Omental fat pad (tissue), 4 donors: ENCODE results near the gene TEX2. TPM values are rescaled to one million over a fixed set of nuclear protein-coding genes. Genes with fewer than 3 reads are reported as not detected.

Source experiments
- ATAC-seq: fragments of 150-250 bp; one replicate; pipeline ENCODE4 v1.9.1; 2016; ENCODE audit warnings: mild to moderate bottlenecking, moderate library complexity; ENCODE audit not compliant: low FRiP score
- DNase-seq: peaks from one replicate; pipeline ENCODE4 v3.0.0-alpha.2; 2019; ENCODE audit warnings: low spot score
- total RNA-seq, 4 donors: library from RNA; depleted of rRNA; stranded (reverse); fragments of >200 nt; gene quantifications; one replicate each; pipeline ENCODE4 v1.1.0, GENCODE V29; 2016
- TF ChIP-seq, protein P1 (sequence below), 3 donors: fragments of 450-650 bp; IDR thresholded peaks; one replicate each; pipeline ENCODE4 v1.5.1; 2016 to 2017; ENCODE audit warnings: antibody characterized with exemption in 3 of 3, mild to moderate bottlenecking in 3 of 3, moderate library complexity in 2 of 3

TEX2 gene
- total RNA-seq, 4 donors from 2014 or later, result 34.8 to 113 (median 85.2) TPM

GRCh38 chr17:64115822-64116534 is 147.1 kb downstream of the TEX2 start:
- peak; percentile 65 for ATAC-seq

DNA sequence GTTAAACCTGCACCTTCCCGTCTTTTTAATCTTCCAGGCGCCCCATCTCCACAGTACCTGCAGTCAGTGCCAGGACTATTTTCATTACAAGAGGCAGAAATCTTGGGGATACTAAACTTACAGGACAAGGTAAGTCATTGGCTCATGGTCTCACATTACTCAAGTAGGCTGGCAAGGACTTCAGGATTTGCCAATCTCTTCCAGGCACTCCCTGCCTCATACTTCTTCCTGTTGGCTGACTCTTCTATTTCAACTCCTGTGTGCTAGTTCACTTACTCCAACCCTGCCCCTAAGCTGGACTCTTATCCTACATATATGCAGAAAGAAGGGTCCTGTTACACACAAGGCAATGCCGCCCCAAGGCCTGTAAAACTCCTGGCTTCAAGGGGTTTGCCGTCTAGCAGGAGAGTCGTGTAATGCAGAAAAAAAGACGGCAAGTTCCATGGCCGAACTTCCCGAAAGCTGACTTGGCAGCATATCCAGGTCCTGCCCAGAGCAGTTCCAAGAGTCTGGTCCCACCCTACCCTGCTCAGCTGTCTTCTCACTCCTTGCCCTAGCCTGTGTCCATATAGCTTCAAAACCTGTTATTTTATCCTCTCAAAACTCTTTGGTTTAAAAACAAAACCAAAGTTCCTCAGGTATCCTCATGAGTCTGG is 147.9 kb downstream of the TEX2 start:
- ATAC-seq (peak; percentile 58), DNase-seq (no peak)
- TF ChIP-seq, protein P1, sequence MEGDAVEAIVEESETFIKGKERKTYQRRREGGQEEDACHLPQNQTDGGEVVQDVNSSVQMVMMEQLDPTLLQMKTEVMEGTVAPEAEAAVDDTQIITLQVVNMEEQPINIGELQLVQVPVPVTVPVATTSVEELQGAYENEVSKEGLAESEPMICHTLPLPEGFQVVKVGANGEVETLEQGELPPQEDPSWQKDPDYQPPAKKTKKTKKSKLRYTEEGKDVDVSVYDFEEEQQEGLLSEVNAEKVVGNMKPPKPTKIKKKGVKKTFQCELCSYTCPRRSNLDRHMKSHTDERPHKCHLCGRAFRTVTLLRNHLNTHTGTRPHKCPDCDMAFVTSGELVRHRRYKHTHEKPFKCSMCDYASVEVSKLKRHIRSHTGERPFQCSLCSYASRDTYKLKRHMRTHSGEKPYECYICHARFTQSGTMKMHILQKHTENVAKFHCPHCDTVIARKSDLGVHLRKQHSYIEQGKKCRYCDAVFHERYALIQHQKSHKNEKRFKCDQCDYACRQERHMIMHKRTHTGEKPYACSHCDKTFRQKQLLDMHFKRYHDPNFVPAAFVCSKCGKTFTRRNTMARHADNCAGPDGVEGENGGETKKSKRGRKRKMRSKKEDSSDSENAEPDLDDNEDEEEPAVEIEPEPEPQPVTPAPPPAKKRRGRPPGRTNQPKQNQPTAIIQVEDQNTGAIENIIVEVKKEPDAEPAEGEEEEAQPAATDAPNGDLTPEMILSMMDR (IDR thresholded peaks at IDR 0.05), result no peak

More at GRCh38 chr17:64115822-64116534, 147.1 kb downstream of the TEX2 start:
- DNase-seq, result no peak
- TF ChIP-seq, protein P1 (IDR thresholded peaks at IDR 0.05), result no peak

DNA sequence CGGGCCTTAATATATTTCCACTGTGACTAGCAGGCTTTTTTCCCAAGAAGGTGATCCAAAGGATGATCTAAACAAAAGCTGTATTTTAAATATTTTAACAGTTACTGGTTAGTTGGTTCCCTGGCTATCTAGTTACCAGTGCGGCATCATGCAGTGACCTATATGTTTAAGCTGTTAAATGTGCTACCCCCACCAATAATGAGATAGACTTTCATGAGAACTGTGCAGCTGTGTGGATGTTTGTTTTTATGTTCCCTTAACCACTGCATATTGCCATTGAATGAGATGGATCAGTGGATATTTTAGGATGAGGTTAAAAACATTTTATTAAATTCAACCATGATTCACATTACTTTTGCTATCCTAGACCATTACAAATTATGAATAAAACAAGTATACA is 150.1 kb downstream of the TEX2 start:
- ATAC-seq (no peak), DNase-seq (no peak)
- TF ChIP-seq, protein P1 (IDR thresholded peaks at IDR 0.05), result no peak

GRCh38 chr17:64111831-64112230 is 151.2 kb downstream of the TEX2 start:
- ATAC-seq (no peak), DNase-seq (no peak)
- TF ChIP-seq, protein P1 (IDR thresholded peaks at IDR 0.05), result no peak

DNA sequence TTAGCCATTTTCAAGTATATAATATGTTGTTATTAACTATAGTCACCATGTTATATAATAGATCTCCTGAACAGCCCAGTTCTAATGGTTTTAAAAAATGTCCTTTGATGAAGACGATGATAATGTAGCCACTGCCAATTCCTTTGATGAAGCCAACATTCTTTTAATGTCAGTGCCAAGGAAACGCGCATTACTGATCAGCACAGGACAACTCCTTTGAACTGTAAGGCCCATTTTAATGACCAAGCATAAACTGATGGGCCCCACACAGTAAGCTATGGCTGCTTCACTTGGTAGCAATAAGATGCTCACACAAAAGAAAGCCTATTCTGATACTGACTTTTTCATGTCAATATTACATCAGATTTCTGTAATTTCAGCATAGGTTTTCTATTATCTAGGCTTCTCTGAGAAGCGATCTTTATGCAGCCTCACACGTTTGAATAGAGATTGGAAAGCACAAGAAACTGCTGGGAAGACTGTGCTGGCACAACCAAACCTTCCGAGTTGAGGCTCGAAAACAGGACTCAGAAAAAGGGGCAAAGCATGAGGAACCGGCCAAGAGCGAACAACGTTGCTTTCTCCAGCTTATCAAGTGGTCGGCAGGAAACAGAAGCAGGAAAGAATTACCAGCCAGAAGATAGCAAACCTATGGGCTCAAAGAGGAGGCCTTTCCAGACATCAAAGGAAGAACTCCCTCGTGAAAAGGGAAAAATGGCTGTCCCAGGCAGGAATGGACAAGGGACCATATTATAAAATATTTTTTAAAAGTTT is 152.5 kb downstream of the TEX2 start:
- no peak for ATAC-seq
- TF ChIP-seq, protein P1 (IDR thresholded peaks at IDR 0.05), result no peak
- DNase-seq, result no peak

GRCh38 chr17:64109400-64109799 is 153.7 kb downstream of the TEX2 start:
- TF ChIP-seq, protein P1 (IDR thresholded peaks at IDR 0.05), result no peak
- no peak for DNase-seq
- ATAC-seq, result no peak
